Left lobe of liver (tissue), 2 donors: Measurements from ENCODE around the gene INO80C. TPM values are rescaled to one million over a fixed set of nuclear protein-coding genes. Genes with fewer than 3 reads are reported as not detected.

Source experiments
- ATAC-seq: fragments of 200-7000 bp; cut with Tn5 transposase; one replicate; pipeline ENCODE4 v1.9.1; 2020; ENCODE audit warnings: mild to moderate bottlenecking, moderate library complexity
- DNase-seq: peaks from one replicate; pipeline ENCODE4 v3.0.0-alpha.2; 2020; ENCODE audit warnings: low spot score
- total RNA-seq: library from RNA; stranded (reverse); gene quantifications from one replicate; pipeline ENCODE4 v1.2.1, GENCODE V29; 2021
- donor health status: DM: no; HTN: no; CAD: no; lungs with moderate emphysema.
- donor health status: DM: no; HTN: yes; CAD: no.

The INO80C gene
- total RNA-seq, 1 donor from 2014 or later, result 9.5 TPM

DNA sequence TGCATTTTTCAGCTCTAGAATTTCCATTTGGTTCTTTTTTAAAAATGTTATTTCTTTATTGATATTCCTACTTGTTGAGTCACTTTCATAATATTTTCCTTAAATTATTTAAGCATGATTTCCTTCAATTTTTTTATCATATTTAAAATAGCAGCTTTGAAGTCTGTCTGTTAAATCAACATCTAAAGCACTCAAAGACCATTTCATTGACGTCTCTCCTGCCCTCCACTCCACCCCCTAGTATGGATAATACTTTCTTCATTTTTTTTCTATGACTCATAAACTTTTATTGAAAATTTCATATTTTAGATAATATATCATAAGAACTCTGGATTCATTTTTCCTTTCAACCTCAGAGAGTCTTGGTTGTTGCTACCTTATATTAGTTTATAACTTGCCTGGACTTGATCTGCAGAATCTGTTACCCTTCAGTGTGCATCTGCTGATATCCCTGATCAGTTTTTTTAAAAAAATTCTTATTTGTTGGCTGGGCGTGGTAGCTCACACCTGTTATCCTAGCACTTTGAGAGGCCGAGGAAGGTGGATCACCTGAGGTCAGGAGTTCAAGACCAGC, 61.6 kb downstream of the INO80C start:
- no peak for ATAC-seq

DNA sequence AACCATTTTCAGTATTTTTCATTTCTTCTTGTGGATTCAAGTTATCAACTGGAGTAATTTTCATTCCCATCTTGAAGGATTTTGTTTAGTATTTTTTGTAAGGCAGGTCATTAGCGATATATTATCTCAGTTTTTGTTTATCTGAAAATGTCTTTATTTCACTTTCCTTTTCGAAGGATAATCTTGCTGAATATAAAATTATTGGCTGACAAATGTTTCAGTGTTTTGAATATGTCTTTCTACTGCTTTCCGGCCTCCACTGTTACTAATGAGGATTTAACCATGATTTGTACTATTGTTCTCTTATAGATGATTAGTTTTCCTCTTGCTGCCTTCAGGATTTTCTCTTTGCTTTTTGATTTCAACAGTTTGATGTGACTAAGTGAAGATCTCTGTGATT, 62.4 kb downstream of the INO80C start:
- ATAC-seq, result no peak

More for the DNA sequence above, 61.6 kb downstream of the INO80C start:
- no peak for DNase-seq

GRCh38 chr18:35432565-35433001, 65.2 kb downstream of the INO80C start:
- DNase-seq, result no peak
- ATAC-seq, result no peak

More for the DNA sequence above, 62.4 kb downstream of the INO80C start:
- DNase-seq, result no peak

DNA sequence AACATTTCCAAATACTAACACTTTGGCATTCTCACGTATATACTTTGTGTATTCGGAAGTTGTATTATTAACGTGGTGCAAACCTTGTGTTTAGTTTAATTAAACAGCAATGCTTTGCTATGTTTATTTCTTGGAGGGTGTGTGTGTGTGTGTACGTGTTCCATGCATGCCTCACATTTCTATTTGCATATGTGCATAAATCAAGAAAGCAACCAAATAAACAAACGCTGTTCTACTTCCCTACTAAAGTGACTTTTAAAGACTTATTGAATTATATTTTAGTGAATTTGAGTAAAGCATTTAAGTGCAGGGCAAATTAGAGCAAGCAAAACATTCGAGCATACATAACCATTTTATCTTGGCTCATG, 66.4 kb downstream of the INO80C start:
- DNase-seq, result no peak

GRCh38 chr18:35430721-35431373, 66.9 kb downstream of the INO80C start:
- no peak for ATAC-seq

More for the DNA sequence above, 66.4 kb downstream of the INO80C start:
- ATAC-seq, result no peak

GRCh38 chr18:35426786-35427185, 71.0 kb downstream of the INO80C start:
- DNase-seq, result no peak
- no peak for ATAC-seq

More at GRCh38 chr18:35430721-35431373, 66.9 kb downstream of the INO80C start:
- no peak for DNase-seq

- ATAC-seq, result no peak
- no peak for DNase-seq
These were observed 73.4 kb downstream of the INO80C start for GRCh38 chr18:35424356-35424755.

GRCh38 chr18:35422237-35422636, 75.5 kb downstream of the INO80C start:
- DNase-seq (no peak), ATAC-seq (no peak)

GRCh38 chr18:35418610-35419009, 79.2 kb downstream of the INO80C start:
- ATAC-seq (no peak), DNase-seq (no peak)

Other genes starting within 250 kb of the INO80C start
- gene ZSCAN30, start 207.7 kb downstream of the INO80C start, total RNA-seq, result 5.5 TPM
- gene ZNF24, start 153.5 kb downstream of the INO80C start, total RNA-seq, result 20.3 TPM
- 1.2 TPM for gene ZNF396, start 120.6 kb downstream of the INO80C start, total RNA-seq
- gene GALNT1, start 83.8 kb upstream of the INO80C start, total RNA-seq, result 34.8 TPM